Activated naive CD8-positive, alpha-beta T cell treated with anti-CD3 and anti-CD28 coated beads for 36 hours (primary cell): ENCODE measurements around the gene NDUFV3. TPM values are rescaled to one million over a fixed set of nuclear protein-coding genes. Genes with fewer than 3 reads are reported as not detected.

Experiments
- DNase-seq: peaks from one replicate; pipeline ENCODE4 v3.0.0; 2021
- H3K27ac Mint-ChIP-seq: one replicate; pipeline ENCODE4 v1.8.0; 2022; ENCODE audit warnings: mild to moderate bottlenecking, moderate library complexity, mixed read lengths
- H3K27me3 Mint-ChIP-seq: one replicate; pipeline ENCODE4 v1.8.0; 2022; ENCODE audit warnings: mild to moderate bottlenecking, mixed read lengths
- H3K36me3 Mint-ChIP-seq: one replicate; pipeline ENCODE4 v1.8.0; 2021; ENCODE audit warnings: mild to moderate bottlenecking, mixed read lengths
- H3K4me1 Mint-ChIP-seq: one replicate; pipeline ENCODE4 v1.8.0; 2021; ENCODE audit warnings: mixed read lengths
- H3K4me3 Mint-ChIP-seq: one replicate; pipeline ENCODE4 v1.8.0; 2022; ENCODE audit warnings: mild to moderate bottlenecking, moderate library complexity, mixed read lengths
- H3K9me3 Mint-ChIP-seq: one replicate; pipeline ENCODE4 v1.8.0; 2022; ENCODE audit warnings: mixed read lengths
- total RNA-seq, 2 experiments: library from RNA; stranded (reverse); gene quantifications; one replicate each; pipeline ENCODE4 v1.2.3, GENCODE V29; 2021

NDUFV3 gene
- total RNA-seq, 2 experiments from 2014 or later: 34.2 to 34.3 TPM

DNA sequence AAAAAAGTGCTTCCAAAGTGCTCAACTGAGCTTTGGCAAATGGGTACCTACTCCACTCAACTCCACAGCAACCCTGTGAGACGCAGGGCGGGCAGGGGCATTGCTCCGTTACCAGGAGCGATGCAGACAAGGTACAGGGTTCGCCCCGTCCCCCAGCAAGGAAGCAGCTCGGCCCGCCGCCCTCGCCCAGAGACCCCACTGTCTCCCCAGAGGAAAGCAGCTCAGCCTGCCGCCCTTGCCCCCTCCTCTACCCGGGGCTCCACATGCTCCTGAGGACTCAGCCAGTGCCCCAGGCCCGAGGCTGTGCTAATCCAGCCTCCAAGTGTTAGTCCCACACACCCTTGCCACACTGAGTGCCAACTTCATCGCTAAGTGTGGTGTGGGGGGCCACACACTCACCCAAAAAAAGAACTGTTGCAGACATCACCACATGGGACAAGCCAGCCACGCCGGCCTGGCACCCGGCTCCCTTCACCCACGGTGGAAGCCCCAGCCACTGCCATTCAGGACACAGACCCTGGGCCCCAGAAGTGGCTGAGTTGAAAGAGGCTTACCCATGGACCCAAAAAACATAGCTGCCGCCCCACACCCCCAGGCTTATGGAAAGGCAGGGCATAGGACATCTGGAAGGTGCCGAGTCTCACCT is 40.1 kb upstream of the NDUFV3 start:
- H3K27me3 Mint-ChIP-seq: no peaks in the 10 kb centered on the region
- H3K27ac Mint-ChIP-seq: no peak overlapping the region
- H3K9me3 Mint-ChIP-seq: no peaks in the 10 kb centered on the region
- DNase-seq: no peak
- H3K4me3 Mint-ChIP-seq: no peak overlapping the region
- peaks cover 7% of the 10 kb centered on the region for H3K4me1 Mint-ChIP-seq
- H3K36me3 Mint-ChIP-seq: peaks cover 36% of the 10 kb centered on the region

DNA sequence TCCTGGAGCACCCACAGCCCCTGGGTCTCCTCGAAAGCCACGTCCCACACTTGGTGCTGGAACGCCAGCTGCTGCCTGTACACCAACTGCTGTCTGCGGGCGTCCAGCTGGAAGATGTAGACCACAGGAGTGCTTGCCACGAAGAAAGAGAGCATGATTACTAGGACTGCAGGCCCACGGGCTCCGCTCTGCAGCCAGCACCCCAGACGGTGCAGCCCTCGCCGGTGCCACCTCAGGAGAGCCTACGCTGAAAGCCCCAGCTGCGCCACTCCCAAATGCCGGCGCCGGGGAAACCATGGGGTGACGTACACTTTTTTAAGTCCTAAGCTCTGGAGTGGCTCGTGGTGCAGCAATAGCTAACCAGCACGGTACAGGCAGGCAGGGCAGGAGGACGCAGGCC is 39.5 kb upstream of the NDUFV3 start:
- peaks cover 7% of the 10 kb centered on the region for H3K4me1 Mint-ChIP-seq
- H3K27me3 Mint-ChIP-seq: no peaks in the 10 kb centered on the region
- H3K27ac Mint-ChIP-seq: no peak overlapping the region
- no peak for DNase-seq
- H3K9me3 Mint-ChIP-seq: no peaks in the 10 kb centered on the region
- H3K36me3 Mint-ChIP-seq: peaks cover 36% of the 10 kb centered on the region
- H3K4me3 Mint-ChIP-seq: no peak overlapping the region

DNA sequence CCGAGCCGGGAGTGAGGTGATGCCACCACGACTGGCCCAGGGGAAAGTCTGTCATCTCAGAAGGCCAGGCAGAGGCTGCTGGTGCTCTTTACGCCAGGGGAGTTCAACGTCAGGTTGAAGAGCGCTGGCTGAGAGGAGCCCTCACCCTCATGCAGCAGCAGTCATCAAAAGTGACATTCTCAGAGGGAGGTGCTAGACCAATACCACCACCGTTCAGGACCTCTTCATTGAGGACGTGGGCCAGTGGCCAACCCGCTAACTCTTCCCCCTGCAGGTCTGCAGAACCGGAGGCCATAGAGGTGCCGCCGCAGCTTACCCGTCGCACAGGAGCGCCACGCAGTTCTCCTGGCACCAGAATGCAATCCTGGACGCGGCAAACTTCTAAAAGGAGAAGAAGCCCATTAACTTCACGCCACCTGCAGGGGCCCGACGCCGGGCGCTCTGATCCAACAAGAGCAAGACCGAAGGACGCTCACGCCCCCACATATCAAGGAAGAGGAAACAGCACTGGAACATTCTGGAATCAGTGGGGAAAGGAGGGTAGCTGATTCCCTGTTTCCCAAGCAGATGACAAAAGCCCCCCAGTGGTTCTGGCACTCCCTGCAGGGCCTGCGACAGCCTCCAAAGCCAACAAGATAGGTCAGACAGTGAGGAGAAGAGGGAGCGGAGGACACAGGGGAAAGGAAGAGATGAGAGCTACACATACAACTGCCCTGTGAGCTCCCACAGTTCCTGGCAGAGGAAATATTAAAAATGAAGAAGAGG is 38.7 kb upstream of the NDUFV3 start:
- Mint-ChIP-seq H3K36me3 (peaks cover 33% of the 10 kb centered on the region), H3K4me1 (peaks cover 7% of the 10 kb centered on the region), H3K27ac (no peak overlapping the region), H3K9me3 (no peaks in the 10 kb centered on the region), H3K4me3 (no peak overlapping the region), H3K27me3 (no peaks in the 10 kb centered on the region)
- no peak for DNase-seq

DNA sequence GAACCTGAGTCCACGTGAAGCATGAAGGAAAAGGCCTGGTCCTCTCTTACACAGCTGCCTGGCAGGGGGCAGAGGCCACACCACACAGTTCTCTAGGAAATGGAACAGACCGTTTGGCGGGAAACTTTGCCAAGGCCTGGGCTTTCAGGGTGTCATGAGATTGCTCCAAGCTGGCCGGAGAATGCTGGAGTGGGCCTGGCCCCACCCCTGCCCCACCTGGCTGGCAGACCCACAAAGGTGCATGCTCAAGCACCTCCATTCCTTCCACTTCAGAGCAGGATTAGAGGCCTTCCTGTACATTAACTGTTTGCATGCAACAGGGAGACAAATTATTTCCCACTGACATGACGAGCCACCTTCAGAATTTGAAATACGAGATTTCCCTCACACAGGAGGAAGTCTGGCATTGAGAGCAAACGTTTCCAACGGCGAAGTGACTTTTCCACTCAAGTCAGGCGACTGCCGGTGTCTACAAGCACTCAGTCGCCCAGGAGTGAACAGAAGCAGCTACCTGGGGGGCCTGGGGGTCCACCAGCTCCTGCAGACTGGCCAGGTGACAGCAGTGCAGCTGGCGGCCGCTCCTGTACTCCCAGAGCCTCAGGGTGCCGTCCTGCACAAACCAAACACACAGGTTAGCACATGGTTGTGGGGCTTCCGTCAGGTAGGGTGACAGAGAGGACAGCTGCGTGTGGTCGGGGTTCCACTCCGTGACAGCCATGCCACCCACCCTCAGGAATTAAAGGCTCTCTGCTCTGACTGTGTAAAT is 37.8 kb upstream of the NDUFV3 start:
- Mint-ChIP-seq H3K36me3 (peaks cover 26% of the 10 kb centered on the region), H3K27ac (no peak overlapping the region), H3K27me3 (no peaks in the 10 kb centered on the region)

DNA sequence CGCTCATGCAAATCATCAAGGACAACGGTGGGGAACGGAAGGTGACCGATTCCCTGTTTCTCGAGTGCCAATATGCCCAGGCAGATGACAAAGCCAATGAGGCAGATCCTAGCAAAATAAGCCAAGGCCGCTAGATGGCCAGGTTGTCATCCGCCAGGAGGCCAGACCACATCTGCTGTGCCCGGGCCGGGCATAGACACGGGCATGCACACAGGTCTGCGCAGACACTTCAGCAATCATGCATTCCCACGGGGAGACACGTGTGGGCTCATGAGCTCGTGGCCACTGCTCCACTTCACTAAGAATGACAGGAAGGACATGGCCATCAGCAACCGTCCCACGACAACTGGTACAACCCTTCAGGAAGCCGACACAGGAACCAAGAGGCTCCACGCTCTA is 37.2 kb upstream of the NDUFV3 start:
- Mint-ChIP-seq H3K36me3 (peaks cover 23% of the 10 kb centered on the region), H3K9me3 (no peaks in the 10 kb centered on the region), H3K27me3 (no peaks in the 10 kb centered on the region), H3K4me1 (peaks cover 4% of the 10 kb centered on the region), H3K27ac (no peak overlapping the region), H3K4me3 (no peak overlapping the region)
- DNase-seq: no peak

More for the DNA sequence above, 37.8 kb upstream of the NDUFV3 start:
- no peak overlapping the region for H3K4me3 Mint-ChIP-seq
- H3K4me1 Mint-ChIP-seq: peaks cover 5% of the 10 kb centered on the region
- no peak for DNase-seq
- no peaks in the 10 kb centered on the region for H3K9me3 Mint-ChIP-seq

DNA sequence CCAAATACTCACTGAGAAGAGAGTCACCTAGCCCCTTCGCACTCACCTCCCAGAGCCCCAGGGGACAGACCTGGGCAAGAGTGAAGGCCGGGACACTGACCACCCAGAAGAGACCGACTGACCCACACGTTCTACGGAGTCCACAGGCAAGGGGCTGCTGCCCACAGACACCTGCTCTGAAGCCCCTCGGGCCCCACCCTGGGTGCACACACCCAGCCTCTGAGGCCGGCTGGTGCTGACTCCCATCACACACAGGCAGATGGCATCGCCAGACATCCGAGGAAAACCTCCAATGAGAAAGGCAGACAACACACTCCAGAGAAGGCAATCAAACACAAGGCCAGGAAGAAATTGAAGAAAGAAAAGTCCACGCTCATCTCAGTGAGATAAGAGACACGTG is 35.9 kb upstream of the NDUFV3 start:
- Mint-ChIP-seq H3K9me3 (no peaks in the 10 kb centered on the region), H3K4me3 (no peak overlapping the region), H3K4me1 (peaks cover 4% of the 10 kb centered on the region), H3K27ac (no peak overlapping the region), H3K36me3 (peaks cover 17% of the 10 kb centered on the region), H3K27me3 (no peaks in the 10 kb centered on the region)
- DNase-seq: no peak

DNA sequence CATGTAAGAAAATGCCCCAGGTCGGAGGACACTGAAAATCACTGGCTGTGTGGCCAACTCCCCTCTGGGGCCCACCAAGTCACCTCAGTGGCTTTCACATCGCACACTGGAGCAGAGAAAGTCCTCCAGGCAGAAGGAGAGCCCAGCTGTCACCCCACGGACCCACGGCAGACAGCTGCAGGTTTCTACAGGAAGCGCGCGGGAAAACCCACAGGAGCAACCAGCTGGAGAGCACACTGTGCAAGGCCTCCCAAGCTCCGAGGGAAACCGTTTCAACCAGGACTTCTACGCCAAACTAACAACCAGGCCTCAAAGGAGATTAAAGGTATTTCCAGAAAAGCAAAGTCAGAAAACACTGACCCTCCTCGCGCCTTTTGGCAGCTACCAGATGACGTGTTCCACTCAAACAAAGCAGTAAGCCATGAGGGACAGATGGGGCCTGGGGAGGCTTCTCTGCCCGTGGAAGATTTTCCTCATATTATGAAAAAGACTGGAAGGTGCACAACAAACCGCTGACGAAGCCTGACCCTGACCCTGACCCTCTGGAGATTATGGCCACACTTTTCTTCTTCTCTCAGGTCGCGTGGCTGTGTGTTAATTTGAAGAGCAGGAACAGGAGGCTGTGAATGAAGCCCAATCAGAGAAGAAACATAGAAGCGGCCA is 34.8 kb upstream of the NDUFV3 start:
- Mint-ChIP-seq H3K36me3 (peaks cover 21% of the 10 kb centered on the region), H3K4me1 (peaks cover 4% of the 10 kb centered on the region), H3K9me3 (no peaks in the 10 kb centered on the region), H3K4me3 (no peak overlapping the region), H3K27me3 (no peaks in the 10 kb centered on the region), H3K27ac (no peak overlapping the region)
- no peak for DNase-seq

DNA sequence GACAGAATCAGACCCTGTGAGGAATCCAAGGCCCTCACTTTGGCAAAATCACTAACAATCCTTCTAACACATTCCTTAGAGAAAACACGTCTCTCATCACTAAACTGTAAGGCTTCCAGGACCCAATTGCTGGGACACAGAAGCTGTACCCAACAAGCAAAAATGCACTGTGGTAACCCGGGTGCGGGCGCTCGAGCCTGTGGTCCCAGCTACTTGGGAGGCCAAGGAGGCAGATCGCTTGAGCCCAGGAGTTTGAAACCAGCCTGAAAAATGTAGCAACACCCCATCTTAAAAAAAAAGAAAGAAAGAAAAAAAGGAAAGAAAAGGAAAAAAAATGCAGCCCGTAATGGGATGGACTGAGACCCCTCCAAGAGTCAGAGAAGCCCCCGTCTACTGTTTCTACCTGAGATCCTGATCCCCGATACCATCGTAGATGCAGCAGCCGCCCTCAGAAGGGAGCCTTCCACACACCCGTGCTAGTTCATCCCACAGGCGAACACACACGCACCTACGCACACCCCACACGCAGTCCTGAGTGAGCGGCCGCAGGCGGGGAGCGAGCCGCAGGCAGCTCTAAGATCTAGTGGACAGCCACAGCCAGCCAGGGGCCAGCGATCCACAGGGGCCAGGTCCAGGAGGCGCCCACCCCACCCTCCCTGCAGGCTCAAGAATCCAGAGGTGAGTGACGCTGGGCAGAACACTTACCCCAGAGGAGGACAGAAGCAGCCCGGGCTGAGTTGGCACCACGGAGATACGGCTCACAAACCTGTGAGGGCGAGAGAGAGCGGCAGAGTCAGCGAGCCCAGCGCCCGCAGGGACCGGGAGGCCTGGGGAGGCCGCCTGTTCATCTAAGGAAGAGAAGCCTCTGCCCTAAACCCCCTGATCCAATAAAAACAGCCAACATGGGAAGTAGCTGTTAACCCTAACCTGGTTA is 33.9 kb upstream of the NDUFV3 start:
- H3K4me3 Mint-ChIP-seq: no peak overlapping the region
- H3K27me3 Mint-ChIP-seq: no peaks in the 10 kb centered on the region
- H3K4me1 Mint-ChIP-seq: peaks cover 4% of the 10 kb centered on the region
- H3K9me3 Mint-ChIP-seq: no peaks in the 10 kb centered on the region
- H3K36me3 Mint-ChIP-seq: peaks cover 21% of the 10 kb centered on the region
- H3K27ac Mint-ChIP-seq: no peak overlapping the region
- DNase-seq: no peak

DNA sequence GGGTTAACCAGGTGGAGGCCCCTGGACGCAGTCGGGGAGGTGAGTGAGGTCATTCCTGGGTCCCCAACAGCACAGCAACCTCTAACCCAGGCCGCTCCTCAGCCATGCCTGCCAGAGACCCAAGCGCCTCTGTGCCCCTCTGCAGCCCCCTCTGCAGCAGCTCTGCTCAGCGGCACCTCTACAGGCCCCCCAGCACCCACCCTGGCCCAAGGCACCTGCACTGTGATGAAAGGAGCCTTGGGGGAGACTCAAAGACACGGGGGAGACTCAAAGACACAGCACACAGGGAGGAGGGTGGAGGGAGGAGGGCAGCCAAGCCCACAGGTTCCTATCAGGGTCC is 33.2 kb upstream of the NDUFV3 start:
- Mint-ChIP-seq H3K36me3 (peaks cover 25% of the 10 kb centered on the region), H3K27ac (no peak overlapping the region), H3K4me3 (no peak overlapping the region), H3K9me3 (no peaks in the 10 kb centered on the region), H3K27me3 (no peaks in the 10 kb centered on the region), H3K4me1 (peaks cover 7% of the 10 kb centered on the region)
- no peak for DNase-seq

DNA sequence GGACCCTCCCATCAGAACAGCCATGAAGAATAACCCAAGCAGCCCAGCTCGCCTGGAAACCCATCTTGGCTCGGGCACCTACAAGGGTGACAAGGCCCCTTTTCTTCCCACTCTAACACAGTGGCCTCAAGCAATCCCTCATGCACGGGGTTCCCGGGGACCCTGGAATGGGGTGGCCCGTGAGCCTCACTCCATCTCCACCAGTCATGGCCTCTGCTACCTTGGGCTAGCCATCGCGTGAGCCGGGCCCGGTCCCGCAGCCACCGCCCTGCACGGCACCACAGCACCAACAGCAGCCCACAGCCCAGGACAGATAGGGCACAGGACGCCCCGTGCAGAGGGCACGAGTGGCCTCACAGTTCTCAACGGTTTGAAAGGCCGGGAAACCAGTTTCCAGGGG is 32.8 kb upstream of the NDUFV3 start:
- Mint-ChIP-seq H3K9me3 (no peaks in the 10 kb centered on the region), H3K27me3 (no peaks in the 10 kb centered on the region), H3K4me3 (no peak overlapping the region), H3K36me3 (peaks cover 23% of the 10 kb centered on the region), H3K4me1 (peaks cover 7% of the 10 kb centered on the region), H3K27ac (no peak overlapping the region)
- no peak for DNase-seq

DNA sequence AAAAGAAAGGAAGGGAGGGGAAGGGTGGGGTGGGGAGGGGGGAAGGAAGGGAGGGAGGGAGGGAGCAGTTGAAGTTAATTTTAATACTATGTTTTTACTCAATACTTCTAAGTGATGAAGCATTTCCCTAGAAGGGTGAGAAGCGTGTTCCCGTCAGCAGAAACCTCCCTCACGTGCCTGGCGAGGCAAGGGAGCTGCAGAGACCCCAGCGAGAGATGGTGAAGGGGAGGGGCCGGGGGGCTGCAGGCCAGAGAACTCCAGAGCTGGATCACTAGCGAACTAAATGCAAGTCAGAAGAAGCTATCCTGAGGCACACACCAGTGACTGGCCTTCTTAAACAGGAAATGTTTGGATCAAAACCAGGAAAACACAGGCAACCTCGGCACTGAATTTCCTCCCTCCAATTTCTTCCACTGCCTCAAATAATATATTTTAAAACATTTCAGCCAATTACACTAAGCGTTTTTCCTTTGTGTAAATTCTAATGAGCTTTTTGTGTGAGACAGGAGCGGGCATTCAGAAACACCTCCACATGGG is 31.7 kb upstream of the NDUFV3 start:
- H3K27me3 Mint-ChIP-seq: no peaks in the 10 kb centered on the region
- peaks cover 12% of the 10 kb centered on the region for H3K4me1 Mint-ChIP-seq
- no peak overlapping the region for H3K27ac Mint-ChIP-seq
- no peak overlapping the region for H3K4me3 Mint-ChIP-seq
- H3K36me3 Mint-ChIP-seq: peaks cover 23% of the 10 kb centered on the region
- DNase-seq: no peak
- no peaks in the 10 kb centered on the region for H3K9me3 Mint-ChIP-seq

DNA sequence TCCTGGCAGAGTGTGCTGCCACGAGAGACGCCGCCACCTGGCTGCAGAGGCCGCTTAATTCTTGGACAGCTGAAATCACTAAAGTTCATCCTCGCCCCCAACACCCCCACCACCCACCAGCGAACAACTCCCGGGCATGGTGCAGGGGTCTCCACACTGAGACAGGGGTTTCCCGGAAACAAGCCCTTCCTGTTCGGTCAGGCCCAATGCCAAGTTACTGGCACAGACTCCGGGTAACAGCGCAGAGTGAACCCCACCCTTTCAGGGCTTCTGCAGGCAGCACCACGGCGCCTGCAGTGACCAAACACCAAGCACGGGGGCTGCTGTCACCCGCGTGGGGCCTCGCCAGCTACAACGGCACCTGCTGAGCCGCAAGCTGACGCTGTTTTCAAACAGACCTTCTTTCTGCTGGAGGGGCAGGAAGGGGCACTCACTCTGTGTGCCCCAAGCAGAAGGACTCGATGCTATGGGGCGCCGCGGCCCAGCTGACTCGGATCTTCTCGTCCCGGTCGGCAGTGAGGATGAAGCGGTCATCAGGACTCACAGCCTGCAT is 31.2 kb upstream of the NDUFV3 start:
- H3K27ac Mint-ChIP-seq: no peak overlapping the region
- no peak overlapping the region for H3K4me3 Mint-ChIP-seq
- peaks cover 12% of the 10 kb centered on the region for H3K4me1 Mint-ChIP-seq
- DNase-seq: no peak
- no peaks in the 10 kb centered on the region for H3K27me3 Mint-ChIP-seq
- no peaks in the 10 kb centered on the region for H3K9me3 Mint-ChIP-seq
- peaks cover 25% of the 10 kb centered on the region for H3K36me3 Mint-ChIP-seq

DNA sequence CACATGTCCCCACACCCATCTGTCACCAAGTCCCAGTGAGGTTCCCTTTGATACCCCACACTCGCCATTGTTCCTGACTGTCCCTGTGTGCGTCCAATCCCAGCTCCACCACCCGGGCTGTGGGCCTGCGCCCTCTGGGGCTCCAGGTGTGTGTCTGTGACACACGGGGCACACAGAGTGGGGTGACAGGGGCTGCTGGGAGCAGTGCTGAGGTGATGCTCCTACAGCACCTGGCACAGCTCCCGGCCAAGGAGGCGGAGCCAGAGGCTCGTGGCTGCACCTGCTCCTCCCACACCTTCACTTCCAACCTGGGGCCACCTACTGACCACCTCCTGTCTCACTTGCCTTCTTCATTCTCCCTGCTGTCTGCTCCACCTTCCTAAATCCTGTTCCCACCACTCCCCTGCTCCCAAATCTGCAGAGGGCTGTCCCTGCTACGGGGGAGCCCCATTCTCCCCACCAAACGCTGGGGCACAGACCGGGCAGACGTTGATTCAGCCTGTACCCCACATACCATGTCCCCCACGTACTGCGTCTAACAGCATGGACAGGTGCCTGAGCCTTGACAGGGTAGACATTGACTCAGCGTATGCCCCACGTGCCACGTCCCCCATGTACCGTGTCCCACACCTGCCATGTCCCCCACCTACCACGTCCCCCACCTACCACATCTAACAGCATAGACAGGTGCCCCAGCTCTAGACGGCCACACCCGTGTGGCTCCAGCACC is 30.2 kb upstream of the NDUFV3 start:
- DNase-seq: no peak
- Mint-ChIP-seq H3K4me3 (no peak overlapping the region), H3K36me3 (peaks cover 28% of the 10 kb centered on the region), H3K27ac (no peak overlapping the region), H3K27me3 (no peaks in the 10 kb centered on the region), H3K9me3 (no peaks in the 10 kb centered on the region), H3K4me1 (peaks cover 16% of the 10 kb centered on the region)
